ENCODE data around the gene CLDN8.

DNA sequence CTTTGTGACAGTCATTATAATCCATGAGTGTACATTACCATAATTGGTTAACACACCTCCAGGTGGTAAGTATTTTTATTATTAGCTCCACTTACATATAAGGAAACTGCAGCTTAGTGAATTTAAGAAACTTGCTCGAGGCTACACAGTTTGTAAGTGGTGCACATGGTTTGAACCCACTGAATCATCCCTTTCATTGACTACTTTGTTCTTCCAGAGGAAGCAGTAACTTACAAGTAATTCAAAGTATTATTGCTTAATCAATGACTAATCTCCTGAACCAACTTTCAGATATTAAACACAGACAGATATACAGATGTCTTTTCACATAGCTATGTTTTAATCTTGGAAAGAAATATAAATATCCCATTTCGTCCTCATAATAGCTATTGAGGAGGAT lies 18.7 kb upstream of the CLDN8 start:
- TF ChIP-seq CTCF (IDR thresholded peaks at IDR 0.05; ENCODE audit: low read depth, low read length, poor library complexity, severe bottlenecking) (no peak), EZH2phosphoT487 (IDR thresholded peaks at IDR 0.05; ENCODE audit: borderline replicate concordance, low read length) (no peak)

Data from DOHH2 (cell line).